NOMO-1 (cell line): ENCODE measurements around the gene IL3RA.
A peak's percentile ranks its signal among the peaks of the same experiment; 100 is the strongest.
"Not testable (repeated sequence)": the region's sequence is repeated elsewhere in the genome, so short reads cannot be mapped to it uniquely, and the experiment has no call there.

Experiments
- DNase-seq, 2 experiments: peaks; one replicate each; lab custom pipeline; 2025; ENCODE audit not compliant: unreplicated experiment in 2 of 2; lab: John Stamatoyannopoulos, UW

The IL3RA gene

GRCh38 chrX:1327651-1328304, 8.8 kb upstream of the IL3RA start:
- DNase-seq, result no peak

GRCh38 chrX:1330605-1331004, 6.0 kb upstream of the IL3RA start:
- DNase-seq, result peak; percentile 18 to 26

DNA sequence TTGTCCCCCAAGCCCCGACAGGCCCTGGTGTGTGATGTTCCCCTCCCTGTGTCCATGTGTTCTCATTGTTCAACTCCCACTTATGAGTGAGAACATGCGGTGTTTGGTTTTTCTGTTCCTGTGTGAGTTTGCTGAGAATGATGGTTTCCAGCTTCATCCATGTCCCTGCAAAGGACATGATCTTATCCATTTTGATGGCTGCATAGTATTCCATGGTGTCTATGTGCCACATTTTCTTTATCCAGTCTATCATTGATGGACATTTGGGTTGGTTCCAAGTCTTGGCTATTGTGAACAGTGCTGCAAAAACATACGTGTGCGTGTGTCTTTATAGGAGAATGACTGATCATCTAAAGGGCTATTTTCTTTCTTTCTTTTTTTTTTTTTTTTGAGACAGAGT, 4.2 kb upstream of the IL3RA start:
- not testable (repeated sequence) for DNase-seq

DNA sequence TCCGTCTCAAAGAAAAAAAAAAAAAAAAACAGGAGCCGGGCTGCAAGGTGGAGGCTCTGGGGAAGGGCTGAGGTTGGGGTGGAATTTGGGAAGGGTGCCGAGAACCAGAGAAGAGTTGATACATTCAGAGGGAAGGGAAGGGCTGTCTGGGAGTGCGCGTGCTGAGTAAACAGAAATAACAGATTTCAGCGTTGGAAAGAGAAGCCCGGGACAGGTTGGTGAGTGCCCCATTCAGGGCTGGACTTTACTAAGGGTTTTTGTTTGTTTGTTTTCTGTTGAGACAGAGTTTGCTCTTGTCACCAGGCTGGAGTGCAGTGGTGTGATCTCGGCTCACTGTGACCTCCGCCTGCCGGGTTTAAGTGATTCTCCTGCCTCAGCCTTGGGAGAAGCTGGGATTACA, 1.7 kb upstream of the IL3RA start:
- DNase-seq, result no peak

DNA sequence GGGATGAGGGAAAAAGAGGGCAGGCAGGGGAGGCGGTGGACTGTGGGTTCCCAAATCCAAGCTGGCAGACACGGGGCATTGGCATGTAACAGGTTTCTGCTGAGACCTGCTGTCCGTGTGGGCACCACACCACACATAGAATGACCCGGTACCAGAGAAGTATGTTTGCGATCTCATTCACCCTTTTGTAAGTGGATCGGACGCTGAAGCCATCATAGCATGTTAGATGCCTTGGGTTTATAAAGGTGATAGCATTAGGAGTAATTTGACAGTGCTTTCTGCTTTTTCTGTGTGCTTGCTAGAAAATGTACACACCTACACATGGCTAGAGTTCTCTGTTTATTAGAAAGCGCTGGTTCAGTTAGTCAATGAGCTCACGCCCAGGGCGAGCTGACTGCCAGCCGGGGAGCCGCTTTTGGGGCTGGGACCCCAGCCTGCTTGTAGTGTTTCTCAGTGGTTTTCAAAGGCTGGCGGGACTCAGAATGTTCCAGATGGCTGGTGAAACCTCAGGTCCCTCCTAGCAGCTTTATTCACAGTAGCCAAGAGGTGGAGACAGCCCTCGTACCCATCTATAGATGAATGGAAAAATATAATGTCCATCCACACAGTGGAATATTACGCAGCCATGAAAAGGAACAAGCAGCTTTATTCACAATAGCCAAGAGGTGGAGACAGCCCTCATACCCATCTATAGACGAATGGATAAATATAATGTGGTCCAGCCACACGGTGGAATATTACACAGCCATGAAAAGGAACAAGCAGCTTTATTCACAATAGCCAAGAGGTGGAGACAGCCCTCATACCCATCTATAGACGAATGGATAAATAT, 579 bp downstream of the IL3RA start:
- DNase-seq, result peak in 1 of 2 experiments; percentile 51

DNA sequence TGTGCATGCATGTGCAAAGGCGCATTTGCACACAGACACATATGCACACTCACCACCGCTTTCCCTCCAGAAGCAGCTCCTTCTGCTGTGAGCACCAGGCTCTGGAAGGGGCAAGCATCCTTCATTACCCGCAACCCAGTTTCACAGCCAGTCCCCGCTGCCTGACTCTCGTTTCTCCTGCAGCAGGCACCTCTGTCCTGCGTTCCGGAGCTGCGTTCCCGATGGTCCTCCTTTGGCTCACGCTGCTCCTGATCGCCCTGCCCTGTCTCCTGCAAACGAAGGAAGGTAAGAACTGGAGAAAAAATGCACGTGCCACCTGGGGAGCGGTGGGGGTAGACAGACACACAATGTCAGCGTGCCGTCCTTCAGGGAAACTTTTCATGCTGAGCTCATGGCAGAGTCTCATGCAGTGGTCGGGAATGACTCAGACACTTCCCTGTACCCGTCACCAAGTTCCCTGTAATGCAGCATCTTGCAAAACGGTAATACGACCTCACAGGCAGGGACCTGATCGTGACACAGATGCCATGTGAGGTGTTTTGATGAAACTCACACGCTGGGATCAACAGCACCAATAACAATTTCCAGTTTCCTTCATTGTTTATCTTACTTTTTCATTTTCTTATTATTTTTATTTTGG, 5.1 kb downstream of the IL3RA start:
- no peak for DNase-seq

DNA sequence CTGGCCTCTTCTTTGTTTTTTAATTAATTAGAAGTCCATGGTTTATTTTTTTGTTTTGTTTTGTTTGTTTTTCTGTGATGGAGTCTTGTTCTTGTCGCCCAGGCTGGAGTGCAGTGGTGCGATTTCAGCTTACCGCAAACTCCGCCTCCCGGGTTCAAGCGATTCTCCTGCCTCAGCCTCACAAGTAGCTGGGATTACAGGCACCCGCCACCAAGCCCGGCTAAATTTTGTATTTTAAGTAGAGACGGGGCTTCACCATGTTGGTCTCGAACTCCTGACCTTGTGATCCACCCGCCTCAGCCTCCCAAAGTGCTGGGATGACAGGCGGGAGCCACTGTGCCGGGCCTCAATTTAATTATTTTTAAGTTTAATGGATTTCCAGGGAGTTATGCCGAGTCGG, 13.0 kb downstream of the IL3RA start:
- DNase-seq, result not testable (repeated sequence)

- no peak for DNase-seq
Measured at GRCh38 chrX:1351981-1352714, 15.6 kb downstream of the IL3RA start.

DNA sequence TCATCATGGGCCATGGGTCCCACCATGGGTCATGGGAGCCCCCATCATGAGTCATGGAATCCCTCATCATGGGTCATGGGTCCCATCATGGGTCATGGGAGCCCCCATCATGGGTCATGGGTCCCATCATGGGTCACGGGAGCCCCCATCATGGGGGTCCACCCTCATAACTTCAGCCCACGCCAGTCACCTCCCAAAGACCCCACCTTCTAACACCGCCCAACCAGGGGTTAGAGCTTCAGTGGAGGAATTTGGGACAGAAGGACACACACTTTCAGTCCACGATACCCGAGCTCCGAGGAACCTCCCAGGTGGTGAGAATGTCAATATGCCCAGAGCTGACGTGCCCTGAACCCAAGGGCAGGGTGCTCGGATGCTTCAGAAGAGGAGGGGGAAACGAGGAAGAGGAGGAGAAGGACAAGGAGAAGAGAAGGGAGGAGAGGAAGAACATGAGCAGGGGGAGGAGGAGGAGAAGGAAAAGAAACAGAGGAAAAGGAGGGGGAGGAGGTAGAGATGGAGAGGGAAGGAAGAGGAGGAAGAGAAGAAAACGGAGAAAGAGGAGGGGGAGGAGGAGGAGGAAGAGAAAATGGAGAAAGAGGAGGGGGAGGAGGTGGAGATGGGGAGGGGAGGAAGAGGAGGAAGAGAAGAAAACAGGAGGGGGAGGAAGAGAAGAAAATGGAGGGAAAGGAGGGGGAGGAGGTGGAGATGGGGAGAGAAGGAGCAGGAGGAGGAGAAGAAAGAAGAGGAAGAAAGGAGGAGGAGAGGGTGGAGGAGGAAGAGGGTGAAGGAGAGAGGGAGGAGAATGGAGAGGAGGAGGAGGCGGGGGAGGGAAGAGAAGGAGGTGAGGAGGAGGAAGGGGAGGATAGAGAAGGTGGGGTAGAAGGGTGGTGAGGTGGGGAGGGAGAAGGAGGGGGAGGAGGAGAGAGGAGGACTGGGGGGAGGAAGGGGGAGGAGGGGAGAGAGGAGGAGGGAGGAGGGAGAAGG, 17.7 kb downstream of the IL3RA start:
- no peak for DNase-seq

DNA sequence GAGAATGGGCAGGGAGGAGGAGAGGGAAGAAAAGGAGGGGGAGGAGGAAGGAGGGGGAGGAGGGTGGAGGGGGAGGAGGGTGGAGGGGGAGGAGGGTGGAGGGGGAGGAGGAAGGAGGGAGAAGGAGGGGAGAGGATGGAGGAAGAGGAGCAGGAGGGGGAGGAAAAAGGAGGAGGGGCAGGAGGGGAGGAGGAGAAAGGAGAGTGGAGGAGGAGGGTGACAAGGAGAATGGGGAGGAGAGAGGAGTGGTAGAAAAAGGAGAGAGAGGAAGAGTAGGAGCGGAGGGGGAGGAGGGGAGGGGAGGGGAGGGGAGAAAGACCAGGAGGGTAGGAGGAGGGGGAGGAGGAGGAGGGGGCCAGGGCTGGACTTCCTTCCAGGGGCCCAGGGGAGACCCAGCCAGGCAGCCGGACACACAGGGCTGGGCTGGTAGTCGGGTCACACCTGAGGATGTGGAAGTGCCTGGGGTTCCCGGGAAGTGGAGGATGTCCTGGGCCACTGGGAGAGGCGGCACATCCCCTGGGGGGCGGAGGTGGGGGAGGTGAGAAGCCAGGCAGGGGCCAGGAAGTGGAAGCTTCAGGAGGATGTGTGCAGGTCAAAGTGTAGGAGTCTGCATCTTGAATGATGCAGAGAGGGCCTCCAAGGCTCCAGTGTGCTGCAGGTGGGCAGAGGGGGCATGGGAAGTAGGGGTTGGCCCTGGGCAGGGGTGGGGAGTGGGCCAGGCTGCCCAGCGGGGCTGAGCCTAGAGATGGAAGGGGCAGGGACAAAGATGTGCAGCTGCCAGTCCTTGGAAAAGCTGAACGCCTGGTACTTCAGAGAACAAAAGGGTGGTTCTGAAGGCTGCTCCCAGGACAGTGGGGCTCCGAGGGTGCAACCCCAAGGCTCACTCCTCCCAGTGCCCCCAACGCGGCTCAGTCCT, 18.8 kb downstream of the IL3RA start:
- no peak for DNase-seq

DNA sequence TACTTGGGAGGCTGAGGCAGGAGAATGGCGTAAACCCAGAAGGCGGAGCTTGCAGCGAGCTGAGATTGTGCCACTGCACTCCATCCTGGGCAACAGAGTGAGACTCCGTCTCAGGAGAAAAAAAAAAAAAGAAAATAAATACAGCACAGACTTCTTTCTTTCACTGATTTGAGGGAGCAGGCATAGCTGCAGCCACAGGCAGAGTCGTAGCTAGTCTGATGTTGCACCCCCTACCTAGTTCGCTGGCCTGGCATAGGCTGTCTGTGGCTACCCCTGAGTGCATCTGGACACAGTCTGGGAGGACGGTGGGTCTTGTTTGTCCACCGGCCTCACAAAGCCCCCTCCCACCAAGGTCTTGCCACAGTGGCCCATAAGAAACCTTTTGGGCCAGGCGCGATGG, 21.4 kb downstream of the IL3RA start:
- DNase-seq, result no peak

- DNase-seq, result no peak
Measured at GRCh38 chrX:1358793-1359476, 22.4 kb downstream of the IL3RA start.

DNA sequence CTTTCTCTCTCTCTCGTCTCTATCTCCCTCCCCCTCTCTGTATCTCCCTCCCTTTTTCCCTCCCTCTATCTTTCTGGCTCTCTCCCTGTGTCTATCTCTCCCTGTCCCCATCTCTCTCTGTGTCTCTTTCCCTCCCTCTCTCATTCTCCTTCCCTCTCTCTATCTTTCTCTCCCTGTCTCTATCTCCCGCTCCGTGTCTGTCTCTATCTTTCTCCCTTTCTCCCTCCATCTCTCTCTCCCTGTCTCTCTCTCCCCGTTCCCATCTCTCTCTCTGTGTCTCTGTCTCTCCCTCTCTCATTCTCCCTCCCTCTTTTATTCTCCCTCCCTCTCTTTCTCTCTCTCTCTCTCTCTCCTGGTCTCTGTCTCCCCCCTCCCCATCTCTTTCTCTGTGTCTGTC, 22.9 kb downstream of the IL3RA start:
- no peak for DNase-seq

GRCh38 chrX:1360171-1360570, 23.6 kb downstream of the IL3RA start:
- DNase-seq, result no peak

GRCh38 chrX:1361275-1361674, 24.7 kb downstream of the IL3RA start:
- DNase-seq, result no peak

- no peak for DNase-seq
Measured at GRCh38 chrX:1361910-1362309, 25.3 kb downstream of the IL3RA start.

- not testable (repeated sequence) for DNase-seq
Measured at GRCh38 chrX:1366363-1366762, 29.8 kb downstream of the IL3RA start.

DNA sequence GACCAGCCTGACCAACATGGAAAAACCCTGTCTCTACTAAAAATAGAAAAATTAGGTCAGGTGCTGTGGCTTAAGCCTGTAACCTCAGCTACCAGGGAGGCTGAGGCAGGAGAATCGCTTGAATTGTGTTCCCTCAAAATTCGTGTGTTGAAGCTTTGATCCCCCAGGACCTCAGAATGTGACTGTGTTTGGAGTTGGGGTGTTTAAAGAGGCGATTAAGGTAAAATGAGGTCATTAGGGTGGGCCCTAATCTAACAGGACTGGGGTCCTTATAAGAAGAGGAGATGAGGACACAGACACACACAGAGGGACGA, 31.8 kb downstream of the IL3RA start:
- DNase-seq, result no peak
